KBM-7 (cell line): ENCODE data around the gene SUN5.
"Not testable (repeated sequence)": the region's sequence is repeated elsewhere in the genome, so short reads cannot be mapped to it uniquely, and the experiment has no call there.

ENCODE experiments used
- DNase-seq: peaks from one replicate; pipeline ENCODE4 v3.0.0-alpha.2; 2015
- in situ Hi-C: fragments of 300-500 bp; cut with MboI; formaldehyde crosslinking; loops from 2 replicates; pipeline ENCODE4 v1.14.3; 2020; ENCODE audit warnings: low sequenced_read_pairs, low pct_unique_long_range_greater_than_20kb, mixed read lengths

SUN5 gene

GRCh38 chr20:32983459-32984112, 20.6 kb downstream of the SUN5 start:
- in situ Hi-C loops = no loop called here
- DNase-seq = no peak

- in situ Hi-C loops = no loop called here
These were observed 21.4 kb downstream of the SUN5 start for GRCh38 chr20:32982617-32983458.

GRCh38 chr20:32980990-32981389, 23.2 kb downstream of the SUN5 start:
- no peak for DNase-seq
- in situ Hi-C loops = no loop called here

More at GRCh38 chr20:32982617-32983458, 21.4 kb downstream of the SUN5 start:
- no peak for DNase-seq

GRCh38 chr20:32980131-32980941, 23.9 kb downstream of the SUN5 start:
- in situ Hi-C loops = no loop called here

GRCh38 chr20:32979201-32979998, 24.8 kb downstream of the SUN5 start:
- in situ Hi-C loops = no loop called here
- DNase-seq = no peak

More at GRCh38 chr20:32980131-32980941, 23.9 kb downstream of the SUN5 start:
- no peak for DNase-seq

- in situ Hi-C loops = no loop called here
- no peak for DNase-seq
These were observed 26.3 kb downstream of the SUN5 start for GRCh38 chr20:32978009-32978335.

GRCh38 chr20:32977281-32978008, 26.8 kb downstream of the SUN5 start:
- DNase-seq = no peak

GRCh38 chr20:32976746-32977145, 27.5 kb downstream of the SUN5 start:
- in situ Hi-C loops = no loop called here
- no peak for DNase-seq

More at GRCh38 chr20:32977281-32978008, 26.8 kb downstream of the SUN5 start:
- in situ Hi-C loops = no loop called here

GRCh38 chr20:32975698-32976674, 28.2 kb downstream of the SUN5 start:
- DNase-seq = no peak
- in situ Hi-C loops = no loop called here

- in situ Hi-C loops, DNase-seq: not testable (repeated sequence)
These were observed 29.1 kb downstream of the SUN5 start for GRCh38 chr20:32975121-32975520.

- DNase-seq, in situ Hi-C loops: not testable (repeated sequence)
These were observed 29.8 kb downstream of the SUN5 start for GRCh38 chr20:32974204-32975064.

GRCh38 chr20:32973077-32973717, 31.0 kb downstream of the SUN5 start:
- in situ Hi-C loops = no loop called here
- no peak for DNase-seq

- in situ Hi-C loops = no loop called here
- DNase-seq = peak; percentile 96
These were observed 31.8 kb downstream of the SUN5 start for GRCh38 chr20:32972181-32973076.

GRCh38 chr20:32971703-32972161, 32.5 kb downstream of the SUN5 start:
- in situ Hi-C loops = no loop called here

GRCh38 chr20:32970973-32971300, 33.3 kb downstream of the SUN5 start:
- no peak for DNase-seq

More at GRCh38 chr20:32971703-32972161, 32.5 kb downstream of the SUN5 start:
- no peak for DNase-seq

More at GRCh38 chr20:32970973-32971300, 33.3 kb downstream of the SUN5 start:
- in situ Hi-C loops = no loop called here
